Measurements from ENCODE around the gene SYNDIG1. TPM values are rescaled to one million over a fixed set of nuclear protein-coding genes. Genes with fewer than 3 reads are reported as not detected.

Gene SYNDIG1
- total and polyA plus RNA-seq, 2 of the 4 experiments (the other 2 are of a cell fraction), result not detected

GRCh38 chr20:24700166-24700860 lies 230.9 kb downstream of the SYNDIG1 start:
- no peak overlapping the region for H2BK5ac ChIP-seq (ENCODE audit: low read depth, low read length, poor library complexity, severe bottlenecking)
- TF ChIP-seq CEBPB (IDR thresholded peaks at IDR 0.05; ENCODE audit: low read depth, low read length), result no peak
- no peak for TF ChIP-seq POLR2A (IDR thresholded peaks at IDR 0.05; ENCODE audit: low read depth, low read length)
- TF ChIP-seq CHD1 (IDR thresholded peaks at IDR 0.05; ENCODE audit: low read depth, low read length), result no peak
- TF ChIP-seq, protein P1, sequence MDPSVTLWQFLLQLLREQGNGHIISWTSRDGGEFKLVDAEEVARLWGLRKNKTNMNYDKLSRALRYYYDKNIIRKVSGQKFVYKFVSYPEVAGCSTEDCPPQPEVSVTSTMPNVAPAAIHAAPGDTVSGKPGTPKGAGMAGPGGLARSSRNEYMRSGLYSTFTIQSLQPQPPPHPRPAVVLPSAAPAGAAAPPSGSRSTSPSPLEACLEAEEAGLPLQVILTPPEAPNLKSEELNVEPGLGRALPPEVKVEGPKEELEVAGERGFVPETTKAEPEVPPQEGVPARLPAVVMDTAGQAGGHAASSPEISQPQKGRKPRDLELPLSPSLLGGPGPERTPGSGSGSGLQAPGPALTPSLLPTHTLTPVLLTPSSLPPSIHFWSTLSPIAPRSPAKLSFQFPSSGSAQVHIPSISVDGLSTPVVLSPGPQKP (IDR thresholded peaks at IDR 0.05; ENCODE audit: borderline replicate concordance, low read depth, low read length), result no peak
- TF ChIP-seq MAZ (IDR thresholded peaks at IDR 0.05; ENCODE audit: borderline replicate concordance, low read depth, low read length), result no peak
- no peak for TF ChIP-seq RAD21 (IDR thresholded peaks at IDR 0.05; ENCODE audit: low read length)
- TF ChIP-seq NFE2L2 (IDR thresholded peaks at IDR 0.05; ENCODE audit: low read depth, low read length), result no peak
- no peak for TF ChIP-seq RCOR1 (IDR thresholded peaks at IDR 0.05; ENCODE audit: insufficient replicate concordance, low read length)
- no peak for TF ChIP-seq SMC3 (IDR thresholded peaks at IDR 0.05; ENCODE audit: low read depth, low read length)
- no peak for TF ChIP-seq RFX5 (IDR thresholded peaks at IDR 0.05; ENCODE audit: low read depth, low read length)
- TF ChIP-seq MXI1 (IDR thresholded peaks at IDR 0.05; ENCODE audit: borderline replicate concordance, low read depth, low read length), result no peak
- no peaks in the 10 kb centered on the region for H3K36me3 ChIP-seq (ENCODE audit: control insufficient read depth, insufficient read depth, low read length)
- WGBS, 2 experiments (ENCODE audit: extremely low coverage in 2 of 2, insufficient read length in 1 of 2), result no CpG with 5 or more reads among the region's 6 CpGs
- in situ Hi-C loops (cut with MboI; ENCODE audit: low sequenced_read_pairs) (no loop called here), dilution Hi-C loops (cut with HindIII; ENCODE audit: low sequenced_read_pairs, unreplicated experiment) (no loop called here), intact Hi-C loops (cut with micrococcal nuclease) (no loop called here)
- no peak overlapping the region for H3K14ac ChIP-seq (replicated peaks; ENCODE audit: low read depth, low read length)
- no peak overlapping the region for H3K4ac ChIP-seq (ENCODE audit: low read depth, low read length)
- H4K20me1 ChIP-seq (ENCODE audit: insufficient read depth, low read length), result no peaks in the 10 kb centered on the region
- H3K4me3 ChIP-seq (ENCODE audit: insufficient read depth, low read depth, low read length), result no peak overlapping the region
- H3K18ac ChIP-seq (ENCODE audit: low read depth, low read length), result no peak overlapping the region
- H3K9me3 ChIP-seq (ENCODE audit: control insufficient read depth, insufficient read depth, low read length), result no peaks in the 10 kb centered on the region
- H2AK9ac ChIP-seq (replicated peaks; ENCODE audit: low read depth, low read length, poor library complexity), result no peak overlapping the region
- no peak overlapping the region for H2BK15ac ChIP-seq (ENCODE audit: low read depth, low read length)
- ChIA-PET POLR2A (ENCODE audit: unreplicated experiment) (no interaction called here), CTCF (no interaction called here)
- no peak overlapping the region for H3K27ac ChIP-seq (ENCODE audit: insufficient read depth, low read length)
- BruUV-seq (replicated peaks), result no TSS peak
- no peak overlapping the region for H2BK120ac ChIP-seq (ENCODE audit: low read depth, low read length)
- H4K5ac ChIP-seq (ENCODE audit: low read depth, low read length), result no peak overlapping the region
- H2AFZ ChIP-seq (replicated peaks; ENCODE audit: low read length, poor library complexity), result no peak overlapping the region
- no peaks in the 10 kb centered on the region for H3K79me1 ChIP-seq (ENCODE audit: low read depth in 1 of 2, low read length in 2 of 2)
- H3K4me2 ChIP-seq (ENCODE audit: low read depth, low read length), result no peak overlapping the region
- no peak overlapping the region for H3K56ac ChIP-seq (ENCODE audit: extremely low read depth, insufficient read depth, low read length)
- ATAC-seq (ENCODE audit: low read depth), result no peak
- H2AK5ac ChIP-seq (ENCODE audit: low read depth, low read length), result no peak overlapping the region
- H2BK20ac ChIP-seq (ENCODE audit: low read depth, low read length), result no peak overlapping the region
- H3K23ac ChIP-seq (ENCODE audit: low read depth, low read length), result no peak overlapping the region
- H3K27me3 ChIP-seq (ENCODE audit: control insufficient read depth, insufficient read depth, low read length), result peaks cover 48% of the 10 kb centered on the region
- H4K91ac ChIP-seq (ENCODE audit: insufficient read depth, low read depth, low read length), result no peak overlapping the region
- no peaks in the 10 kb centered on the region for H3K9me1 ChIP-seq (ENCODE audit: insufficient read depth, low read length)
- H4K8ac ChIP-seq (ENCODE audit: low read depth in 2 of 2, low read length in 2 of 2), result no peak overlapping the region
- no peak for DNase-seq
- H3K9ac ChIP-seq (ENCODE audit: low read depth, low read length), result no peak overlapping the region
- H3K4me1 ChIP-seq (ENCODE audit: control insufficient read depth, insufficient read depth, low read length), result no peaks in the 10 kb centered on the region

Measured in IMR-90 (cell line).